ENCODE results near the gene LTK.

DNA sequence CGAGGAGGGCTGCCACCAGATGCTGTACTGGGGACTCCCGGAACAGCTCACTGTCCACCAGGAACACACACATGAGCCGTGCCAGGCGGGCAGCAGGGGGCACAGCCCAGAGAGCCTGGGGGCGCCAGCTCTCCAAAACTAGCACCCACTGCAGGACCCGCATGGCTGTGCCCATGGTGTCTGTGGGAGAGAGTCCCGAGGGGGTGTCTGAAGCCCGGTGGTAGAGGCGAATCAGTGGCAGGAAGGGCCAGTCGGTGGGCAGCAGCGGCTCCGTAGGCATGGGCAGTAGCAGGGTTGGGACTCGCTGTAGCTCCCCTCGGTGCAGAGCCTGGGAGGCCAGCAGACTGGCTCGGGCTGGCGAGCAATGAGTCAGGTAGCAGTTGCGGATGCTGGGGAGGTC is 7.0 kb upstream of the LTK start:
- no peak for TF ChIP-seq POLR2A (IDR thresholded peaks at IDR 0.05; ENCODE audit: low read depth, low read length)
- TF ChIP-seq POLR2AphosphoS5 (IDR thresholded peaks at IDR 0.05; ENCODE audit: low read depth, low read length) = no peak
- no peak for TF ChIP-seq TAF1 (IDR thresholded peaks at IDR 0.05; ENCODE audit: low read depth, low read length)
- TF ChIP-seq PAX5 (IDR thresholded peaks at IDR 0.05; ENCODE audit: insufficient read depth, low read length, severe bottlenecking) = no peak
- TF ChIP-seq SPI1 (IDR thresholded peaks at IDR 0.05; ENCODE audit: low read depth, low read length) = no peak
- TF ChIP-seq POU2F2 (IDR thresholded peaks at IDR 0.05; ENCODE audit: low read depth, low read length) = no peak

All from GM12891 (cell line).